Activated naive CD8-positive, alpha-beta T cell (primary cell): ENCODE results near the gene RNF32.
A peak's percentile ranks its signal among the peaks of the same experiment; 100 is the strongest.

ENCODE experiments used
- H3K27ac Mint-ChIP-seq: one replicate; pipeline ENCODE4 v1.8.0; 2021; ENCODE audit warnings: mixed read lengths
- H3K27me3 Mint-ChIP-seq: one replicate; pipeline ENCODE4 v1.8.0; 2021; ENCODE audit warnings: mixed read lengths
- H3K36me3 Mint-ChIP-seq: one replicate; pipeline ENCODE4 v1.8.0; 2021; ENCODE audit warnings: mixed read lengths
- H3K4me1 Mint-ChIP-seq: one replicate; pipeline ENCODE4 v1.8.0; 2021; ENCODE audit warnings: low read depth, mixed read lengths
- H3K4me3 Mint-ChIP-seq: one replicate; pipeline ENCODE4 v1.8.0; 2021; ENCODE audit warnings: mild to moderate bottlenecking, mixed read lengths
- H3K9me3 Mint-ChIP-seq: one replicate; pipeline ENCODE4 v1.8.0; 2021; ENCODE audit warnings: low read depth, mixed read lengths

The RNF32 gene

GRCh38 chr7:156640257-156640948 is at the start of gene RNF32:
Gene RNF32, plus strand, starts transcription at chr7:156640774. Its CDS starts 3,104 bp downstream, at chr7:156643878.
- Mint-ChIP-seq H3K27me3 (peaks cover 7% of the 10 kb centered on the region), H3K4me3 (peak within 1 kb of the TSS; percentile 90), H3K9me3 (peaks cover 8% of the 10 kb centered on the region), H3K27ac (peak within 1 kb of the TSS; percentile 83), H3K4me1 (peaks cover 15% of the 10 kb centered on the region), H3K36me3 (peaks cover 5% of the 10 kb centered on the region)

- Mint-ChIP-seq H3K36me3 (peaks cover 11% of the 10 kb centered on the region), H3K27ac (no peak overlapping the region), H3K4me3 (no peak overlapping the region), H3K27me3 (peaks cover 3% of the 10 kb centered on the region), H3K9me3 (peaks cover 9% of the 10 kb centered on the region), H3K4me1 (no peaks in the 10 kb centered on the region)
Measured at GRCh38 chr7:156592155-156592884, 48.3 kb upstream of the RNF32 start.

GRCh38 chr7:156594283-156595080 is 46.1 kb upstream of the RNF32 start:
- H3K4me3 Mint-ChIP-seq: no peak overlapping the region
- no peak overlapping the region for H3K27ac Mint-ChIP-seq
- peaks cover 9% of the 10 kb centered on the region for H3K9me3 Mint-ChIP-seq
- H3K27me3 Mint-ChIP-seq: peaks cover 2% of the 10 kb centered on the region
- no peaks in the 10 kb centered on the region for H3K4me1 Mint-ChIP-seq
- peaks cover 13% of the 10 kb centered on the region for H3K36me3 Mint-ChIP-seq

- H3K4me1 Mint-ChIP-seq: no peaks in the 10 kb centered on the region
- H3K36me3 Mint-ChIP-seq: peaks cover 2% of the 10 kb centered on the region
- H3K9me3 Mint-ChIP-seq: no peaks in the 10 kb centered on the region
- no peak overlapping the region for H3K4me3 Mint-ChIP-seq
- H3K27ac Mint-ChIP-seq: no peak overlapping the region
- peaks cover 6% of the 10 kb centered on the region for H3K27me3 Mint-ChIP-seq
Measured at GRCh38 chr7:156600496-156600895, 40.1 kb upstream of the RNF32 start.

GRCh38 chr7:156602283-156602682 is 38.3 kb upstream of the RNF32 start:
- H3K4me3 Mint-ChIP-seq: no peak overlapping the region
- no peaks in the 10 kb centered on the region for H3K9me3 Mint-ChIP-seq
- H3K27ac Mint-ChIP-seq: no peak overlapping the region
- H3K27me3 Mint-ChIP-seq: peaks cover 8% of the 10 kb centered on the region
- peaks cover 2% of the 10 kb centered on the region for H3K36me3 Mint-ChIP-seq
- H3K4me1 Mint-ChIP-seq: no peaks in the 10 kb centered on the region

- H3K9me3 Mint-ChIP-seq: no peaks in the 10 kb centered on the region
- no peak overlapping the region for H3K4me3 Mint-ChIP-seq
- H3K27me3 Mint-ChIP-seq: peaks cover 8% of the 10 kb centered on the region
- no peak overlapping the region for H3K27ac Mint-ChIP-seq
- no peaks in the 10 kb centered on the region for H3K4me1 Mint-ChIP-seq
- H3K36me3 Mint-ChIP-seq: peaks cover 2% of the 10 kb centered on the region
Measured at GRCh38 chr7:156603011-156603410, 37.6 kb upstream of the RNF32 start.

- Mint-ChIP-seq H3K27me3 (peaks cover 10% of the 10 kb centered on the region), H3K9me3 (no peaks in the 10 kb centered on the region), H3K4me3 (no peak overlapping the region), H3K4me1 (peaks cover 1% of the 10 kb centered on the region), H3K27ac (no peak overlapping the region), H3K36me3 (peaks cover 2% of the 10 kb centered on the region)
Measured at GRCh38 chr7:156603629-156604028, 36.9 kb upstream of the RNF32 start.

- Mint-ChIP-seq H3K9me3 (no peaks in the 10 kb centered on the region), H3K36me3 (no peaks in the 10 kb centered on the region), H3K4me1 (peaks cover 5% of the 10 kb centered on the region), H3K4me3 (no peak overlapping the region), H3K27ac (no peak overlapping the region), H3K27me3 (peaks cover 12% of the 10 kb centered on the region)
Measured at GRCh38 chr7:156604311-156604710, 36.3 kb upstream of the RNF32 start.

GRCh38 chr7:156604836-156605695 is 35.5 kb upstream of the RNF32 start:
- Mint-ChIP-seq H3K36me3 (no peaks in the 10 kb centered on the region), H3K27me3 (peaks cover 12% of the 10 kb centered on the region), H3K27ac (no peak overlapping the region), H3K4me3 (no peak overlapping the region), H3K9me3 (no peaks in the 10 kb centered on the region), H3K4me1 (peaks cover 5% of the 10 kb centered on the region)

GRCh38 chr7:156606135-156606534 is 34.4 kb upstream of the RNF32 start:
- Mint-ChIP-seq H3K9me3 (no peaks in the 10 kb centered on the region), H3K36me3 (no peaks in the 10 kb centered on the region), H3K27ac (no peak overlapping the region), H3K4me1 (peaks cover 9% of the 10 kb centered on the region), H3K27me3 (peaks cover 12% of the 10 kb centered on the region), H3K4me3 (no peak overlapping the region)

- Mint-ChIP-seq H3K4me1 (peaks cover 9% of the 10 kb centered on the region), H3K36me3 (no peaks in the 10 kb centered on the region), H3K4me3 (no peak overlapping the region), H3K27ac (no peak overlapping the region), H3K9me3 (no peaks in the 10 kb centered on the region), H3K27me3 (peaks cover 12% of the 10 kb centered on the region)
Measured at GRCh38 chr7:156606691-156607331, 33.8 kb upstream of the RNF32 start.

GRCh38 chr7:156607332-156608172 is 33.0 kb upstream of the RNF32 start:
- Mint-ChIP-seq H3K27me3 (peaks cover 12% of the 10 kb centered on the region), H3K4me1 (peaks cover 16% of the 10 kb centered on the region), H3K9me3 (no peaks in the 10 kb centered on the region), H3K27ac (no peak overlapping the region), H3K36me3 (no peaks in the 10 kb centered on the region), H3K4me3 (peak overlapping the region; percentile 32)

GRCh38 chr7:156608173-156608478 is 32.4 kb upstream of the RNF32 start:
- no peak overlapping the region for H3K27ac Mint-ChIP-seq
- H3K27me3 Mint-ChIP-seq: peaks cover 14% of the 10 kb centered on the region
- no peaks in the 10 kb centered on the region for H3K9me3 Mint-ChIP-seq
- H3K4me3 Mint-ChIP-seq: peak overlapping the region; percentile 71
- peaks cover 22% of the 10 kb centered on the region for H3K4me1 Mint-ChIP-seq
- H3K36me3 Mint-ChIP-seq: no peaks in the 10 kb centered on the region
